DND-41 (cell line): ENCODE results near the gene CACNA2D3.

Source experiments
- ATAC-seq: fragments of 200-7000 bp; cut with Tn5 transposase; 3 replicates; pipeline ENCODE4 v1.9.1; 2021; ENCODE audit warnings: low read depth; ENCODE audit not compliant: insufficient read depth
- DNase-seq: peaks from one replicate; pipeline ENCODE4 v3.0.0-alpha.2; 2020
- H2AFZ ChIP-seq: 2 replicates; pipeline ENCODE4 v1.6.0; 2012; ENCODE audit warnings: low read depth, low read length
- H3K27ac ChIP-seq: 2 replicates; pipeline ENCODE4 v1.5.1; 2012; ENCODE audit warnings: low read length, inconsistent platforms
- H3K27me3 ChIP-seq: fragments of 200-600 bp; sonication (generic); 2 replicates; pipeline ENCODE4 v1.6.0; 2012; ENCODE audit warnings: low read length, mild to moderate bottlenecking, inconsistent platforms; ENCODE audit not compliant: insufficient read depth, poor library complexity
- H3K36me3 ChIP-seq: 2 replicates; pipeline ENCODE4 v1.5.1; 2012; ENCODE audit warnings: low read length, inconsistent platforms; ENCODE audit not compliant: insufficient read depth
- H3K4me1 ChIP-seq: 2 replicates; pipeline ENCODE4 v1.5.1; 2012; ENCODE audit warnings: mild to moderate bottlenecking, low read length; ENCODE audit not compliant: insufficient read depth
- H3K4me2 ChIP-seq: 2 replicates; pipeline ENCODE4 v1.6.0; 2012; ENCODE audit warnings: mild to moderate bottlenecking, moderate library complexity, low read length, inconsistent platforms; ENCODE audit not compliant: insufficient read depth
- H3K4me3 ChIP-seq, 2 experiments: fragments of 200-600 bp in 1 of 2; shearing (Covaris generic) in 1 of 2; 2 replicates each; pipeline ENCODE4 v1.5.1; 2012 to 2016; ENCODE audit warnings: inconsistent platforms in 2 of 2, low read length in 2 of 2, mild to moderate bottlenecking in 2 of 2, low read depth in 1 of 2, moderate library complexity in 1 of 2
- H3K79me2 ChIP-seq: 2 replicates; pipeline ENCODE4 v1.6.0; 2012; ENCODE audit warnings: low read length, inconsistent platforms; ENCODE audit not compliant: insufficient read depth
- H3K9ac ChIP-seq: 2 replicates; pipeline ENCODE4 v1.6.0; 2012; ENCODE audit warnings: low read depth, mild to moderate bottlenecking, inconsistent platforms, low read length, moderate library complexity
- H3K9me3 ChIP-seq: 2 replicates; pipeline ENCODE4 v1.5.1; 2012; ENCODE audit warnings: low read length, moderate library complexity, mild to moderate bottlenecking, inconsistent platforms; ENCODE audit not compliant: insufficient read depth, severe bottlenecking
- H4K20me1 ChIP-seq: 2 replicates; pipeline ENCODE4 v1.6.0; 2012; ENCODE audit warnings: low read length; ENCODE audit not compliant: insufficient read depth
- CTCF ChIP-seq: IDR thresholded peaks from 2 replicates; pipeline ENCODE4 v1.5.1; 2012; ENCODE audit warnings: borderline replicate concordance, low read length, moderate library complexity, mild to moderate bottlenecking; ENCODE audit not compliant: poor library complexity, severe bottlenecking; ENCODE audit errors: extremely low read depth
- EZH2 ChIP-seq: IDR thresholded peaks from 3 replicates; pipeline ENCODE4 v1.6.1; 2012; ENCODE audit warnings: borderline replicate concordance, low read depth, mild to moderate bottlenecking, moderate library complexity, low read length, inconsistent platforms; ENCODE audit not compliant: severe bottlenecking

Gene CACNA2D3

GRCh38 chr3:54608041-54608440, 485.7 kb downstream of the CACNA2D3 start:
- no peak for ATAC-seq
- Histone ChIP-seq H3K27ac (no peak overlapping the region), H3K79me2 (no peaks in the 10 kb centered on the region), H3K4me2 (no peak overlapping the region), H3K9ac (no peak overlapping the region), H3K9me3 (no peaks in the 10 kb centered on the region), H2AFZ (no peak overlapping the region), H3K4me1 (no peaks in the 10 kb centered on the region), H3K27me3 (no peaks in the 10 kb centered on the region), H3K4me3 (no peak overlapping the region), H3K36me3 (no peaks in the 10 kb centered on the region), H4K20me1 (no peaks in the 10 kb centered on the region)
- no peak for DNase-seq
- no peak for TF ChIP-seq CTCF
- TF ChIP-seq EZH2 = no peak

- H3K36me3 ChIP-seq = no peaks in the 10 kb centered on the region
- H3K27me3 ChIP-seq = no peaks in the 10 kb centered on the region
- no peak overlapping the region for H3K27ac ChIP-seq
- H4K20me1 ChIP-seq = no peaks in the 10 kb centered on the region
- H2AFZ ChIP-seq = no peak overlapping the region
- no peaks in the 10 kb centered on the region for H3K79me2 ChIP-seq
- H3K9me3 ChIP-seq = no peaks in the 10 kb centered on the region
- no peaks in the 10 kb centered on the region for H3K4me1 ChIP-seq
- H3K4me3 ChIP-seq = no peak overlapping the region
- DNase-seq (no peak), ATAC-seq (no peak)
- TF ChIP-seq EZH2 (no peak), CTCF (no peak)
- H3K9ac ChIP-seq = no peak overlapping the region
- no peak overlapping the region for H3K4me2 ChIP-seq
Observed at GRCh38 chr3:54619053-54619452, 496.7 kb downstream of the CACNA2D3 start.

GRCh38 chr3:54619531-54619930, 497.2 kb downstream of the CACNA2D3 start:
- no peak overlapping the region for H3K4me2 ChIP-seq
- no peak for ATAC-seq
- no peaks in the 10 kb centered on the region for H4K20me1 ChIP-seq
- no peaks in the 10 kb centered on the region for H3K36me3 ChIP-seq
- no peak overlapping the region for H3K4me3 ChIP-seq
- no peak for DNase-seq
- TF ChIP-seq EZH2 = no peak
- no peak for TF ChIP-seq CTCF
- H3K27me3 ChIP-seq = no peaks in the 10 kb centered on the region
- H3K79me2 ChIP-seq = no peaks in the 10 kb centered on the region
- no peak overlapping the region for H3K27ac ChIP-seq
- no peaks in the 10 kb centered on the region for H3K4me1 ChIP-seq
- H2AFZ ChIP-seq = no peak overlapping the region
- no peaks in the 10 kb centered on the region for H3K9me3 ChIP-seq
- no peak overlapping the region for H3K9ac ChIP-seq

- no peak overlapping the region for H3K4me2 ChIP-seq
- H3K27me3 ChIP-seq = no peaks in the 10 kb centered on the region
- DNase-seq (no peak), ATAC-seq (no peak)
- H3K36me3 ChIP-seq = no peaks in the 10 kb centered on the region
- no peak overlapping the region for H2AFZ ChIP-seq
- no peak overlapping the region for H3K27ac ChIP-seq
- no peaks in the 10 kb centered on the region for H3K9me3 ChIP-seq
- TF ChIP-seq CTCF = no peak
- no peak for TF ChIP-seq EZH2
- no peaks in the 10 kb centered on the region for H3K79me2 ChIP-seq
- no peak overlapping the region for H3K9ac ChIP-seq
- H3K4me3 ChIP-seq = no peak overlapping the region
- no peaks in the 10 kb centered on the region for H3K4me1 ChIP-seq
- H4K20me1 ChIP-seq = no peaks in the 10 kb centered on the region
Observed at GRCh38 chr3:54621184-54621583, 498.8 kb downstream of the CACNA2D3 start.
